ACC112 (cell line): ENCODE data around the gene LOXL4.

Source experiments
- H2AFZ ChIP-seq: fragments of 200-600 bp; sonication (generic); one replicate; pipeline ENCODE4 v1.6.0; 2017; ENCODE audit warnings: antibody characterized with exemption, low read length; ENCODE audit not compliant: unreplicated experiment
- H3K27ac ChIP-seq: fragments of 200-600 bp; sonication (generic); 2 replicates; pipeline ENCODE4 v1.5.1; 2014; ENCODE audit warnings: low read depth, mild to moderate bottlenecking, antibody characterized with exemption, low read length, moderate library complexity
- H3K27me3 ChIP-seq: fragments of 200-600 bp; sonication (generic); 2 replicates; pipeline ENCODE4 v1.6.1; 2014; ENCODE audit warnings: mild to moderate bottlenecking, antibody characterized with exemption, low read length, moderate library complexity, mixed read lengths; ENCODE audit not compliant: insufficient read depth
- H3K36me3 ChIP-seq: fragments of 200-600 bp; sonication (generic); 2 replicates; pipeline ENCODE4 v1.6.1; 2016; ENCODE audit warnings: mild to moderate bottlenecking, antibody characterized with exemption, low read length, moderate library complexity, mixed read lengths; ENCODE audit not compliant: insufficient read depth
- H3K4me1 ChIP-seq: fragments of 200-600 bp; sonication (generic); one replicate; pipeline ENCODE4 v1.6.1; 2016; ENCODE audit warnings: low read length, mixed read lengths; ENCODE audit not compliant: insufficient read depth, unreplicated experiment, control insufficient read depth
- H3K4me3 ChIP-seq: fragments of 200-600 bp; sonication (generic); 2 replicates; pipeline ENCODE4 v1.5.1; 2014; ENCODE audit warnings: mild to moderate bottlenecking, low read depth, low read length
- H3K79me2 ChIP-seq: fragments of 200-600 bp; sonication (generic); one replicate; pipeline ENCODE4 v1.6.0; 2016; ENCODE audit warnings: low read length; ENCODE audit not compliant: control insufficient read depth, unreplicated experiment, insufficient read depth

The LOXL4 gene

GRCh38 chr10:98263088-98263487 is 4.9 kb downstream of the LOXL4 start:
- Histone ChIP-seq H3K79me2 (no peaks in the 10 kb centered on the region), H3K27ac (no peak overlapping the region), H3K4me3 (no peak overlapping the region), H3K4me1 (no peaks in the 10 kb centered on the region), H3K36me3 (no peaks in the 10 kb centered on the region), H3K27me3 (no peaks in the 10 kb centered on the region), H2AFZ (no peak overlapping the region)

- Histone ChIP-seq H3K4me1 (no peaks in the 10 kb centered on the region), H3K36me3 (no peaks in the 10 kb centered on the region), H3K27me3 (no peaks in the 10 kb centered on the region), H3K4me3 (no peak overlapping the region), H3K79me2 (no peaks in the 10 kb centered on the region), H3K27ac (no peak overlapping the region), H2AFZ (no peak overlapping the region)
Observed at GRCh38 chr10:98262571-98262970, 5.4 kb downstream of the LOXL4 start.

- H3K27me3 ChIP-seq: no peaks in the 10 kb centered on the region
- no peak overlapping the region for H3K4me3 ChIP-seq
- H3K79me2 ChIP-seq: no peaks in the 10 kb centered on the region
- no peak overlapping the region for H2AFZ ChIP-seq
- no peaks in the 10 kb centered on the region for H3K4me1 ChIP-seq
- H3K27ac ChIP-seq: no peak overlapping the region
- H3K36me3 ChIP-seq: no peaks in the 10 kb centered on the region
Observed at GRCh38 chr10:98261436-98262277, 6.3 kb downstream of the LOXL4 start.

- H3K27ac ChIP-seq: no peak overlapping the region
- H3K4me1 ChIP-seq: no peaks in the 10 kb centered on the region
- H3K4me3 ChIP-seq: no peak overlapping the region
- H3K27me3 ChIP-seq: no peaks in the 10 kb centered on the region
- H3K36me3 ChIP-seq: no peaks in the 10 kb centered on the region
- H2AFZ ChIP-seq: no peak overlapping the region
- no peaks in the 10 kb centered on the region for H3K79me2 ChIP-seq
Observed at GRCh38 chr10:98260752-98261151, 7.2 kb downstream of the LOXL4 start.

GRCh38 chr10:98260350-98260749 is 7.6 kb downstream of the LOXL4 start:
- Histone ChIP-seq H3K79me2 (no peaks in the 10 kb centered on the region), H2AFZ (no peak overlapping the region), H3K27me3 (no peaks in the 10 kb centered on the region), H3K27ac (no peak overlapping the region), H3K4me3 (no peak overlapping the region), H3K4me1 (no peaks in the 10 kb centered on the region), H3K36me3 (no peaks in the 10 kb centered on the region)

- Histone ChIP-seq H3K4me3 (no peak overlapping the region), H2AFZ (no peak overlapping the region), H3K27me3 (no peaks in the 10 kb centered on the region), H3K4me1 (no peaks in the 10 kb centered on the region), H3K79me2 (no peaks in the 10 kb centered on the region), H3K36me3 (no peaks in the 10 kb centered on the region), H3K27ac (no peak overlapping the region)
Observed at GRCh38 chr10:98259606-98260315, 8.2 kb downstream of the LOXL4 start.

DNA sequence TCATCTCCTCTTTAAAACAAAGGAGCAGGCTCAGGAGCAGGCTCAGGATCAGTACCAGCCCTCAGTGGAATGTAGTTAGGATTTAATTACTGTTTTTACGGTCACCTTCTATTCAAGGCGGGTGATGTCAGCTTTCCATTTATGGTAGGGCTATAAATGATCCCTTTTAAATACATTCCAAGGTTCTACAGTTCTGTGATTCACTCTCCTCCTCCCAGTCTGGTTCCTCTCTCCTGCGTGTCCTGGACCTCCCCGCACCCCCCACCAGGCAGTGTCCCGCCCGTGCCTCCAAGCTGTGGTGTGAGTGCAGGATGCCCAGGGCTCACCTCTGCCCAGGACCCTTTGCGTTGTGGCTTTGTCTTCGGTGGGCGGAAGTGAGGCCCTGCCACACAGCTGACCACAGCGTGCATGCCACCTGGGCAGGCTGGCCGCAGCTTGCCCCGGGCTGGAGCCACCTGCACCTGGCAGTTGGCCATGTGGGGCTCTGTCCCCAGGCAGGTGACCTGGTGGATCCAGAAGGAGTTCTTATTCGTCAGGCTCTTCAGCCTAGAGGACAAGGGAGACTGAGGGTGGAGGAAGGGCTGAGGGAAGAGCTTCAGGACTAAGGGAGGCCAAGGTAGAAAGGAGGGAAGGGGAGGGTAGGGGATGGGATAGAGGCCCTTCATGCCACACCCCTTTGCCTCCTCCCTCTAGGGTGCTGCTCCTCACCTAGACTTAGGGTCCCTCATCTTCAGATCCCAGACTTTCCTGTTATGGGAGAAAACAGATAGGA is 9.1 kb downstream of the LOXL4 start:
- Histone ChIP-seq H3K79me2 (no peaks in the 10 kb centered on the region), H3K36me3 (no peaks in the 10 kb centered on the region), H3K4me3 (no peak overlapping the region), H3K27me3 (no peaks in the 10 kb centered on the region), H3K4me1 (no peaks in the 10 kb centered on the region), H3K27ac (no peak overlapping the region), H2AFZ (no peak overlapping the region)

GRCh38 chr10:98257961-98258360 is 10.0 kb downstream of the LOXL4 start:
- no peaks in the 10 kb centered on the region for H3K79me2 ChIP-seq
- H3K27me3 ChIP-seq: no peaks in the 10 kb centered on the region
- no peak overlapping the region for H3K27ac ChIP-seq
- no peaks in the 10 kb centered on the region for H3K36me3 ChIP-seq
- no peak overlapping the region for H2AFZ ChIP-seq
- H3K4me3 ChIP-seq: no peak overlapping the region
- no peaks in the 10 kb centered on the region for H3K4me1 ChIP-seq

DNA sequence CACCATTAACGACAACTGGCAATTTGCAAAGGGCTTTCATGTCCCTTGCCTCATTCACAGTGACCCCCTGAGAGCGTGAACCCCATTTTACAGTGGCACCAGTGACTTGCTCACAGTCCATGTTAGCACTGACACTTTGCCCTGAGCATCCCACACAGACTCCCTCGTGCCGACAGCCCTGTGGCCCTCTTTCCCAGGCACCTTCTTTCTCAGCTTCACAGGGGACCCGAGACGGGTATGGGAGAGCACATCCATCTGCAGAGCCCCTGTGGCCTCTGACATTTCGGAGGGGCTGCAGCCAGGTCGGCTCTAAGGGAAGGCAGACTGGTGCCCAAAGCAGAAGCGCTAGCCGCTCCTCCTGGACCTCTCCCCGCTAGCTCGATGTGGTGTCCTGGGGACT is 10.8 kb downstream of the LOXL4 start:
- Histone ChIP-seq H3K27ac (no peak overlapping the region), H3K36me3 (no peaks in the 10 kb centered on the region), H3K79me2 (no peaks in the 10 kb centered on the region), H2AFZ (no peak overlapping the region), H3K4me3 (no peak overlapping the region), H3K27me3 (no peaks in the 10 kb centered on the region), H3K4me1 (no peaks in the 10 kb centered on the region)

DNA sequence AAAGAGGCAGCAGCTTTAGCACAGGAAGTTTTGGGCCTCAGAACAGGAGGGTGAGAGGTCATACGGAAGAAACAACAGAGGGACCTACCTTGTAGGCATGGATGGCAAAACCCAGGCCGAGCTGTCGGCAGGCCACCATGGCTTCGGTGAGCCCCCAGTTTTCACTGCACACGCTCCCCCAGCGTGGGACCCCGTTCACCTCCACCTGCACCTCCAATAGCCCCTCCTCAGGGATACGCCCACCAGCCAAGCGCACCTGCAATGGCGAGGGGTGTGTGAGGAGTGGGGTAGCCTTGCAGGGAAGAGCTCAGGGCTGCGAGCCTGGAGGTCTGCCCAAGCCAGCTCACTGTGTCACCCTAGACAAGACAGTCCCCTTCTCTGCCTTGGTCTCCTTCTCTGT is 11.3 kb downstream of the LOXL4 start:
- H2AFZ ChIP-seq: no peak overlapping the region
- H3K27ac ChIP-seq: no peak overlapping the region
- H3K27me3 ChIP-seq: no peaks in the 10 kb centered on the region
- H3K36me3 ChIP-seq: no peaks in the 10 kb centered on the region
- H3K4me3 ChIP-seq: no peak overlapping the region
- H3K79me2 ChIP-seq: no peaks in the 10 kb centered on the region
- H3K4me1 ChIP-seq: no peaks in the 10 kb centered on the region
